Karpas-422 (cell line): ENCODE measurements around the gene SNTG2. TPM values are rescaled to one million over a fixed set of nuclear protein-coding genes. Genes with fewer than 3 reads are reported as not detected.
A peak's percentile ranks its signal among the peaks of the same experiment; 100 is the strongest.

ENCODE experiments used
- DNase-seq: peaks from one replicate; pipeline ENCODE4 v3.0.0-alpha.2; 2015
- H2AFZ ChIP-seq: fragments of 200-600 bp; sonication (generic); 2 replicates; pipeline ENCODE4 v1.6.1; 2014; ENCODE audit warnings: antibody characterized with exemption, low read length, mixed read lengths
- H3K27ac ChIP-seq: fragments of 200-600 bp; sonication (generic); 2 replicates; pipeline ENCODE4 v1.5.1; 2014; ENCODE audit warnings: mild to moderate bottlenecking, low read length, moderate library complexity
- H3K27me3 ChIP-seq: fragments of 200-600 bp; sonication (generic); 2 replicates; pipeline ENCODE4 v1.6.1; 2014; ENCODE audit warnings: low read length, mixed read lengths
- H3K36me3 ChIP-seq: fragments of 200-600 bp; sonication (generic); 2 replicates; pipeline ENCODE4 v1.6.1; 2014; ENCODE audit warnings: low read length, mixed read lengths; ENCODE audit not compliant: insufficient read depth
- H3K4me1 ChIP-seq: fragments of 200-600 bp; sonication (generic); 2 replicates; pipeline ENCODE4 v1.6.1; 2014; ENCODE audit warnings: mild to moderate bottlenecking, low read length, mixed read lengths
- H3K4me2 ChIP-seq: fragments of 200-600 bp; sonication (generic); 2 replicates; pipeline ENCODE4 v1.6.1; 2014; ENCODE audit warnings: low read length, low read depth, mild to moderate bottlenecking; ENCODE audit not compliant: poor library complexity, severe bottlenecking
- H3K4me3 ChIP-seq: fragments of 200-600 bp; sonication (generic); 2 replicates; pipeline ENCODE4 v1.5.1; 2014; ENCODE audit warnings: mild to moderate bottlenecking, antibody characterized with exemption, low read length, mixed read lengths
- H3K79me2 ChIP-seq: fragments of 200-600 bp; sonication (generic); 2 replicates; pipeline ENCODE4 v1.6.1; 2014; ENCODE audit warnings: mild to moderate bottlenecking, low read length, mixed read lengths
- H3K9ac ChIP-seq: fragments of 200-600 bp; sonication (generic); 2 replicates; pipeline ENCODE4 v1.6.0; 2014; ENCODE audit warnings: low read length
- H3K9me2 ChIP-seq: fragments of 200-600 bp; sonication (generic), shearing (Covaris generic); replicated peaks from 2 replicates; pipeline ENCODE4 v1.6.0; 2014; ENCODE audit warnings: mild to moderate bottlenecking, low read length, moderate library complexity; ENCODE audit not compliant: insufficient read depth
- H3K9me3 ChIP-seq: fragments of 300-700, 200-600 bp; sonication (generic); 2 replicates; pipeline ENCODE4 v1.6.1; 2014; ENCODE audit warnings: low read length, mixed read lengths
- H4K20me1 ChIP-seq: fragments of 200-600 bp; sonication (generic); 2 replicates; pipeline ENCODE4 v1.6.1; 2014; ENCODE audit warnings: mild to moderate bottlenecking, antibody characterized with exemption, low read length, low read depth; ENCODE audit not compliant: insufficient read depth
- total RNA-seq: library from RNA; depleted of rRNA; stranded (reverse); fragments of >200 nt; shearing (Covaris generic); gene quantifications from 2 replicates; pipeline ENCODE4 v1.2.3, GENCODE V29; 2014; ENCODE audit warnings: low replicate concordance

The SNTG2 gene
- total RNA-seq, 1 experiment from 2014 or later, result not detected

DNA sequence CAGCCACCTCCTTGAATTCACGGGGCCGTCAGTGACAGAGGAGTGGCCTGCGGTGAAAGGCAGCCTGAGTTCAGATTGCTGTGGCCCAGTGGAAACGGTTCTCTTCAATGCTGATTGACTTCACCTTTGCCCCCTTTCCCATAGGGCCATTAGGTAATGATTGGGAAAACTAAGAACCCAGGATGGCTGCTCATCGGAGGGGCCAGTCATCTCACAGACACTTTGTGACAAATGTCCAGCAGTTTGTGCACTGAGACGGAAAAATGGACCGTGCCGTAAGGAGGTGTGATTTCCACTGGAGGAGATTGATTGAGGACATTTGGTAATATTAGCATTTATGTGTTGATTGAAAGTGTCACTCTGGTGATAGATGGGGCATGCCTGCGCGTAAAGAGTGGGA lies 402.9 kb downstream of the SNTG2 start:
- Histone ChIP-seq H3K9me3 (0 out of 2 replicates have a peak, but pooled peaks cover under 1% of the 10 kb centered on the region), H3K36me3 (no peaks in the 10 kb centered on the region), H3K9me2 (no peaks in the 10 kb centered on the region), H3K27ac (no peak overlapping the region), H4K20me1 (no peaks in the 10 kb centered on the region), H3K9ac (no peak overlapping the region), H3K27me3 (no peaks in the 10 kb centered on the region), H3K4me2 (no peak overlapping the region), H3K4me1 (no peaks in the 10 kb centered on the region), H3K79me2 (no peaks in the 10 kb centered on the region), H3K4me3 (no peak overlapping the region), H2AFZ (no peak overlapping the region)
- peak; percentile 6 for DNase-seq

DNA sequence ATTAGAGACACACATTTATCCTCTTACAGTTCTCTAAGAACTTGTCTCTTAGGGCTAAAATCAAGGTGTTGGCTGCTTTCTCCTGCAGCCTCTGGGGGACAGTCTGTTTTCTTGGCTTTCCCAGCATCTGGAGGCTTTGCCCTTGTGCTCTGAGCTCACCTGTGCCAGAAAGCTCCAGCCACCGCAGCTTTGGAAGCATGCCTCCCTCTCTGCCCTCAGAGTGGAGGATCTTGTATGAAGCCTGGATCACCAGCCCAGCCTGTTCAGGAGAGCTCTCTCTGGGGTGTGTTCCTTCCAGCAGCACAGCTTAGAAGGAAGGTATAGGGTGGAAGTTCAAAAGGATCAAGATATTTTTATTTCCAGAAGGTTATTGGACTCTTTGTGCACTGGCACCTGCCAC lies 409.5 kb downstream of the SNTG2 start:
- no peak overlapping the region for H3K4me2 ChIP-seq
- no peak overlapping the region for H3K27ac ChIP-seq
- H3K4me1 ChIP-seq, result no peaks in the 10 kb centered on the region
- no peaks in the 10 kb centered on the region for H4K20me1 ChIP-seq
- no peak for DNase-seq
- H2AFZ ChIP-seq, result no peak overlapping the region
- H3K9ac ChIP-seq, result no peak overlapping the region
- no peak overlapping the region for H3K4me3 ChIP-seq
- H3K36me3 ChIP-seq, result no peaks in the 10 kb centered on the region
- no peaks in the 10 kb centered on the region for H3K79me2 ChIP-seq
- H3K9me2 ChIP-seq, result no peaks in the 10 kb centered on the region
- no peaks in the 10 kb centered on the region for H3K27me3 ChIP-seq
- H3K9me3 ChIP-seq, result no peaks in the 10 kb centered on the region

- Histone ChIP-seq H3K79me2 (no peaks in the 10 kb centered on the region), H3K9ac (no peak overlapping the region), H3K27ac (no peak overlapping the region), H3K36me3 (no peaks in the 10 kb centered on the region), H3K4me2 (no peak overlapping the region), H2AFZ (no peak overlapping the region), H3K27me3 (no peaks in the 10 kb centered on the region), H3K9me3 (no peaks in the 10 kb centered on the region), H3K4me3 (no peak overlapping the region), H4K20me1 (no peaks in the 10 kb centered on the region), H3K4me1 (no peaks in the 10 kb centered on the region), H3K9me2 (no peaks in the 10 kb centered on the region)
- DNase-seq, result no peak
These were observed 410.1 kb downstream of the SNTG2 start for GRCh38 chr2:1360557-1361250.

DNA sequence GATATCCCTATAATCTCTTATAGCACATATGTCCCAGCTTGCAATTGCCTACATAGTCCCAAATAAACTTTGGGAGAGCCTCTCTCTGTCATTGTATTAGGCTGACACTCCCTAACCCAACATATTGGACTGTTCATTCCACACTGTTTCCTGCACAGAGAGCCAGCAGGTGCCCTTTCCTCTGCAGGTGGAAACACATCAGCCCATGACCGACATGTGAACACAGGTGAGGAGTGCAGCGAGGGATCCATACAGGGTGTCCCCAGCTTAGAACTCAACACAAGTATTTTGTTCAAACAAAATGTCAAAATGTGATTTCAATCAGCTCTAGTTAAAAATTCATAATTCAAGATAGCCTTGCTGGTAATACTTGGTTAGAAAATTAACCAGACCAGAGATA lies 412.7 kb downstream of the SNTG2 start:
- H3K4me2 ChIP-seq, result no peak overlapping the region
- H3K79me2 ChIP-seq, result no peaks in the 10 kb centered on the region
- no peak overlapping the region for H3K4me3 ChIP-seq
- peak; percentile 7 for DNase-seq
- no peak overlapping the region for H3K27ac ChIP-seq
- H3K4me1 ChIP-seq, result no peaks in the 10 kb centered on the region
- H4K20me1 ChIP-seq, result no peaks in the 10 kb centered on the region
- H3K9ac ChIP-seq, result no peak overlapping the region
- no peaks in the 10 kb centered on the region for H3K36me3 ChIP-seq
- H3K9me3 ChIP-seq, result no peaks in the 10 kb centered on the region
- H3K27me3 ChIP-seq, result no peaks in the 10 kb centered on the region
- no peak overlapping the region for H2AFZ ChIP-seq
- H3K9me2 ChIP-seq, result no peaks in the 10 kb centered on the region

GRCh38 chr2:1366546-1367134 lies 416.0 kb downstream of the SNTG2 start:
- Histone ChIP-seq H3K9ac (no peak overlapping the region), H4K20me1 (no peaks in the 10 kb centered on the region), H2AFZ (no peak overlapping the region)

DNA sequence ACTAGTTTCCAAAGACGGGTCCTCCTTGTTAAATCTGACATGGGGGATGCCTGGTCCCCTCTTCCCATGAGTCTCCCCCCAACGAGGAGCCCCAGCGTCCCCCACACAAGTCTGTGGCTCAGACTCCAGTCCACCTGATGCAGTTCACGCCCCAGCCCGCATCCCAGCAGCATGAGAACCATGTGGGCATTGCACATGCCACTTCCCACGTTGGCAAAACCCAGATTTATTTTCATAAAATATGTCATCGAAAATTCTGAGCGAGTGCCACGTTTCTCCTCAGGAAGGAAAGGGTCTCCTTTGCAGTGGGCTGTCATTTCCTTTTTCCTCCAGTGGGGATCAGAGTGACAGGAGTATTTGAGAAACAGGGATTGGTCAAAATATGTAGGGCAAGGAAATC lies 417.0 kb downstream of the SNTG2 start:
- H4K20me1 ChIP-seq, result no peaks in the 10 kb centered on the region
- no peaks in the 10 kb centered on the region for H3K4me1 ChIP-seq
- H3K9me2 ChIP-seq, result no peaks in the 10 kb centered on the region
- no peak for DNase-seq
- no peaks in the 10 kb centered on the region for H3K36me3 ChIP-seq
- no peak overlapping the region for H2AFZ ChIP-seq
- H3K9ac ChIP-seq, result no peak overlapping the region
- no peaks in the 10 kb centered on the region for H3K79me2 ChIP-seq
- H3K4me2 ChIP-seq, result no peak overlapping the region
- no peaks in the 10 kb centered on the region for H3K27me3 ChIP-seq
- H3K27ac ChIP-seq, result no peak overlapping the region
- H3K4me3 ChIP-seq, result no peak overlapping the region
- no peaks in the 10 kb centered on the region for H3K9me3 ChIP-seq

More at GRCh38 chr2:1366546-1367134, 416.0 kb downstream of the SNTG2 start:
- no peak overlapping the region for H3K27ac ChIP-seq
- H3K4me3 ChIP-seq, result no peak overlapping the region
- DNase-seq, result no peak
- H3K4me1 ChIP-seq, result no peaks in the 10 kb centered on the region
- no peaks in the 10 kb centered on the region for H3K9me3 ChIP-seq
- no peaks in the 10 kb centered on the region for H3K9me2 ChIP-seq
- no peak overlapping the region for H3K4me2 ChIP-seq
- H3K36me3 ChIP-seq, result no peaks in the 10 kb centered on the region
- H3K79me2 ChIP-seq, result no peaks in the 10 kb centered on the region
- no peaks in the 10 kb centered on the region for H3K27me3 ChIP-seq

- H3K27ac ChIP-seq, result no peak overlapping the region
- no peaks in the 10 kb centered on the region for H3K4me1 ChIP-seq
- H3K27me3 ChIP-seq, result no peaks in the 10 kb centered on the region
- H4K20me1 ChIP-seq, result no peaks in the 10 kb centered on the region
- no peak overlapping the region for H3K4me2 ChIP-seq
- H3K36me3 ChIP-seq, result no peaks in the 10 kb centered on the region
- no peaks in the 10 kb centered on the region for H3K9me2 ChIP-seq
- no peaks in the 10 kb centered on the region for H3K9me3 ChIP-seq
- H3K9ac ChIP-seq, result no peak overlapping the region
- H3K79me2 ChIP-seq, result no peaks in the 10 kb centered on the region
- DNase-seq, result no peak
- no peak overlapping the region for H3K4me3 ChIP-seq
- H2AFZ ChIP-seq, result no peak overlapping the region
These were observed 419.3 kb downstream of the SNTG2 start for GRCh38 chr2:1369905-1370304.

DNA sequence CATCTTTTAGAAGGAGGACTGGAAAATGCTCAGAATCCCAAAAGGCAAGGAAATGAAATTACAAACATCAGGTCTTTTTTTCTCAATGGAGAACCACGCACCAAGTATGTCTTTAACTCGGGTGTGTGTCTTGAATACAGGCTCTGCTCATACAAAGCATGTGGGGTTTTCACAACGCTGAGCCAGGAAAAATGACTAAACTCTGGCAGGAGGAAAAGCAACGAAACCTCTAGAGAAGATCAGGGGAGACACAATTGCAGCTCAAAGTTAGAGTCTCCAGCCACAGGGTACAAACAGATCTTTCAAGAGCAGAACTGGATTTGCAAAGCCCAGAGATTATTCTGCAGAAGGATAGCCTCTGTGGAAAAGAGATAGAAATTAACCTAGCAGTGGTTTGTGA lies 419.8 kb downstream of the SNTG2 start:
- no peaks in the 10 kb centered on the region for H3K9me3 ChIP-seq
- H3K9ac ChIP-seq, result no peak overlapping the region
- H3K79me2 ChIP-seq, result no peaks in the 10 kb centered on the region
- no peaks in the 10 kb centered on the region for H3K27me3 ChIP-seq
- no peaks in the 10 kb centered on the region for H3K9me2 ChIP-seq
- no peak overlapping the region for H3K27ac ChIP-seq
- no peak for DNase-seq
- H3K36me3 ChIP-seq, result no peaks in the 10 kb centered on the region
- no peaks in the 10 kb centered on the region for H3K4me1 ChIP-seq
- H3K4me3 ChIP-seq, result no peak overlapping the region
- no peak overlapping the region for H2AFZ ChIP-seq
- no peak overlapping the region for H3K4me2 ChIP-seq
- H4K20me1 ChIP-seq, result no peaks in the 10 kb centered on the region
